T-helper 1 cell (primary cell): ENCODE results near the gene PPP6R2.

ENCODE experiments used
- DNase-seq, 5 donors: peaks; one replicate each; pipeline ENCODE4 v3.0.0-alpha.2; 2012 to 2020
- total RNA-seq, 4 donors: gene quantifications; one replicate each; lab custom pipeline; 2026; lab: John Stamatoyannopoulos, UW

Gene PPP6R2
- 90.2 to 129 (median 110) reads per million in 4 donors for total RNA-seq

- DNase-seq, result peak; percentile 76 to 89 (median 81)
These were observed at the start of gene PPP6R2 for GRCh38 chr22:50342651-50343540. PPP6R2 (plus strand) TSS chr22:50343327; CDS start chr22:50393909, 50,582 bp downstream.

- DNase-seq, result no peak
These were observed 49.4 kb upstream of the PPP6R2 start for GRCh38 chr22:50293441-50294318.

- no peak for DNase-seq
These were observed 48.8 kb upstream of the PPP6R2 start for GRCh38 chr22:50294319-50294656.

- no peak for DNase-seq
These were observed 46.3 kb upstream of the PPP6R2 start for GRCh38 chr22:50296658-50297490.

- no peak for DNase-seq
These were observed 45.4 kb upstream of the PPP6R2 start for GRCh38 chr22:50297510-50298265.

GRCh38 chr22:50298266-50298637, 44.9 kb upstream of the PPP6R2 start:
- no peak for DNase-seq

GRCh38 chr22:50298937-50299784, 44.0 kb upstream of the PPP6R2 start:
- no peak for DNase-seq

GRCh38 chr22:50299785-50300619, 43.1 kb upstream of the PPP6R2 start:
- no peak for DNase-seq

- DNase-seq, result no peak
These were observed 42.4 kb upstream of the PPP6R2 start for GRCh38 chr22:50300620-50301257.

- DNase-seq, result no peak
These were observed 41.5 kb upstream of the PPP6R2 start for GRCh38 chr22:50301581-50301991.

GRCh38 chr22:50302041-50302541, 41.0 kb upstream of the PPP6R2 start:
- DNase-seq, result no peak

GRCh38 chr22:50302564-50302963, 40.6 kb upstream of the PPP6R2 start:
- DNase-seq, result no peak

- DNase-seq, result no peak
These were observed 39.6 kb upstream of the PPP6R2 start for GRCh38 chr22:50303515-50303847.

GRCh38 chr22:50303848-50304527, 39.1 kb upstream of the PPP6R2 start:
- DNase-seq, result no peak

GRCh38 chr22:50304528-50305392, 38.4 kb upstream of the PPP6R2 start:
- no peak for DNase-seq

- no peak for DNase-seq
These were observed 37.7 kb upstream of the PPP6R2 start for GRCh38 chr22:50305393-50305922.

- DNase-seq, result peak in 1 of 5 donors; percentile 15
These were observed 37.1 kb upstream of the PPP6R2 start for GRCh38 chr22:50305923-50306566.
